ENCODE data around the gene CRTC2.

- TF ChIP-seq EZH2 (IDR thresholded peaks at IDR 0.05; ENCODE audit: borderline replicate concordance, insufficient read depth, low read length, poor library complexity, severe bottlenecking) (no peak), CTCF (IDR thresholded peaks at IDR 0.05; ENCODE audit: poor library complexity, severe bottlenecking) (no peak), SMC3 (conservative IDR thresholded peaks at IDR 0.05; ENCODE audit: poor library complexity) (no peak), RAD21 (conservative IDR thresholded peaks at IDR 0.05) (no peak)
Measured at GRCh38 chr1:153985941-153986761, 27.7 kb upstream of the CRTC2 start, which contains the start of gene RAB13.

Measured in neural cell (in vitro differentiated cells).